GM23338 (cell line): ENCODE measurements around the gene SLC22A17. TPM values are rescaled to one million over a fixed set of nuclear protein-coding genes. Genes with fewer than 3 reads are reported as not detected.

Source experiments
- ATAC-seq: fragments of 200-7000 bp; cut with Tn5 transposase; 3 replicates; pipeline ENCODE4 v1.9.1; 2020
- DNase-seq: peaks from one replicate; pipeline ENCODE4 v3.0.0-alpha.2; 2015; ENCODE audit warnings: low spot score
- H2AFZ ChIP-seq: fragments of 200-600 bp; sonication (generic); 2 replicates; pipeline ENCODE4 v1.8.0; 2016; ENCODE audit warnings: antibody characterized with exemption, mild to moderate bottlenecking, moderate library complexity
- H3F3A ChIP-seq: fragments of 200-600 bp; sonication (generic); replicated peaks from 2 replicates; pipeline ENCODE4 v1.8.0; 2017; ENCODE audit warnings: antibody characterized with exemption, mixed run types, low read depth
- H3K27ac ChIP-seq: fragments of 200-600 bp; sonication (generic); 2 replicates; pipeline ENCODE4 v1.6.1; 2016; ENCODE audit warnings: low read depth
- H3K27me3 ChIP-seq: fragments of 200-600 bp; sonication (generic); 2 replicates; pipeline ENCODE4 v1.8.0; 2016; ENCODE audit warnings: mild to moderate bottlenecking, mixed run types, moderate library complexity; ENCODE audit not compliant: insufficient read depth
- H3K36me3 ChIP-seq: fragments of 200-600 bp; sonication (generic); 2 replicates; pipeline ENCODE4 v1.8.0; 2016; ENCODE audit warnings: mild to moderate bottlenecking; ENCODE audit not compliant: insufficient read depth
- H3K4me1 ChIP-seq: fragments of 200-600 bp; sonication (generic); 2 replicates; pipeline ENCODE4 v1.8.0; 2016; ENCODE audit warnings: mild to moderate bottlenecking, moderate library complexity; ENCODE audit not compliant: insufficient read depth
- H3K4me2 ChIP-seq: fragments of 200-600 bp; sonication (generic); 2 replicates; pipeline ENCODE4 v1.7.1; 2017; ENCODE audit warnings: mixed run types
- H3K4me3 ChIP-seq: fragments of 200-600 bp; sonication (generic); 2 replicates; pipeline ENCODE4 v1.6.1; 2016; ENCODE audit warnings: mixed run types
- H3K79me2 ChIP-seq: fragments of 200-600 bp; sonication (generic); replicated peaks from 2 replicates; pipeline ENCODE4 v1.8.0; 2017; ENCODE audit warnings: mild to moderate bottlenecking; ENCODE audit not compliant: insufficient read depth
- H3K9me2 ChIP-seq: fragments of 200-600 bp; sonication (generic); 2 replicates; pipeline ENCODE4 v1.8.0; 2017; ENCODE audit not compliant: insufficient read depth
- H4K20me1 ChIP-seq: fragments of 200-600 bp; sonication (generic); replicated peaks from 2 replicates; pipeline ENCODE4 v1.8.0; 2017; ENCODE audit warnings: mild to moderate bottlenecking; ENCODE audit not compliant: insufficient read depth
- H3K27ac Mint-ChIP-seq: 2 replicates; pipeline ENCODE4 v1.8.0; 2020; ENCODE audit warnings: inconsistent platforms, mild to moderate bottlenecking, moderate library complexity, mixed read lengths
- H3K27me3 Mint-ChIP-seq: 3 replicates; pipeline ENCODE4 v1.8.0; 2022; ENCODE audit warnings: low read depth, mild to moderate bottlenecking, moderate library complexity, mixed read lengths, inconsistent platforms; ENCODE audit not compliant: insufficient read depth, poor library complexity
- H3K36me3 Mint-ChIP-seq: 3 replicates; pipeline ENCODE4 v1.8.0; 2021; ENCODE audit warnings: low read depth, mild to moderate bottlenecking, inconsistent platforms, moderate library complexity, mixed read lengths
- H3K4me1 Mint-ChIP-seq: 3 replicates; pipeline ENCODE4 v1.8.0; 2020; ENCODE audit warnings: mild to moderate bottlenecking, inconsistent platforms, mixed read lengths
- H3K4me3 Mint-ChIP-seq: 3 replicates; pipeline ENCODE4 v1.8.0; 2021; ENCODE audit warnings: moderate library complexity, mild to moderate bottlenecking, inconsistent platforms, mixed read lengths
- H3K9me3 Mint-ChIP-seq: 3 replicates; pipeline ENCODE4 v1.8.0; 2020; ENCODE audit warnings: moderate library complexity, mild to moderate bottlenecking, inconsistent platforms, mixed read lengths
- CREB1 ChIP-seq: fragments of 250-450 bp; sonication (Bioruptor Pico); IDR thresholded peaks from 2 replicates; pipeline ENCODE4 v1.5.0; 2020; ENCODE audit warnings: low read depth, mild to moderate bottlenecking, moderate library complexity
- CTCF ChIP-seq, 2 experiments: fragments of 200-600 bp in 1 of 2; sonication (generic) in 1 of 2; conservative IDR thresholded peaks; 2 replicates each; pipeline versions ENCODE4 v1.5.1 to v1.6.1; 2016 to 2017; ENCODE audit warnings: antibody characterized with exemption in 2 of 2, low read depth in 2 of 2, mild to moderate bottlenecking in 2 of 2, moderate library complexity in 1 of 2
- ETS1 ChIP-seq: IDR thresholded peaks from 2 replicates; pipeline ENCODE4 v1.6.1; 2016; ENCODE audit warnings: antibody characterized with exemption
- EZH2phosphoT487 ChIP-seq: fragments of 200-600 bp; sonication (generic); IDR thresholded peaks from one replicate; pipeline ENCODE4 v1.8.1; 2018; ENCODE audit warnings: antibody characterized with exemption; ENCODE audit not compliant: unreplicated experiment
- JUNB ChIP-seq: IDR thresholded peaks from one replicate; pipeline ENCODE4 v1.6.1; 2016; ENCODE audit warnings: antibody characterized with exemption; ENCODE audit not compliant: unreplicated experiment
- NANOG ChIP-seq: IDR thresholded peaks from 2 replicates; pipeline ENCODE4 v1.6.1; 2016; ENCODE audit warnings: antibody characterized with exemption, borderline replicate concordance
- STAT1 ChIP-seq: IDR thresholded peaks from one replicate; pipeline ENCODE4 v1.6.1; 2016; ENCODE audit warnings: antibody characterized with exemption; ENCODE audit not compliant: unreplicated experiment
- ZNF114 ChIP-seq: fragments of 250-450 bp; sonication (Bioruptor Pico); IDR thresholded peaks from 2 replicates; pipeline ENCODE4 v1.5.0; 2020; ENCODE audit warnings: mild to moderate bottlenecking, moderate library complexity
- ZNF462 ChIP-seq: fragments of 250-450 bp; sonication (Bioruptor Pico); IDR thresholded peaks from 2 replicates; pipeline ENCODE4 v1.5.0; 2020; ENCODE audit warnings: mild to moderate bottlenecking, moderate library complexity
- polyA plus RNA-seq: library from polyadenylated mRNA; unstranded; fragments of >200 nt; fragmentation: Nextera tagmentation; extraction: Ambion mirVana; gene quantifications from 2 replicates; pipeline ENCODE4 v1.2.1, GENCODE V29; 2016
- total RNA-seq: library from RNA; depleted of rRNA; stranded (reverse); fragments of >200 nt; shearing (Covaris generic); gene quantifications from 2 replicates; pipeline ENCODE4 v1.2.3, GENCODE V29; 2014

SLC22A17 gene
- total and polyA plus RNA-seq, 2 experiments from 2014 or later = 28.6 to 56.6 TPM

- peaks cover 28% of the 10 kb centered on the region for H3K36me3 ChIP-seq
- peaks cover 10% of the 10 kb centered on the region for H3K4me1 ChIP-seq
- H3K9me2 ChIP-seq = peaks cover 7% of the 10 kb centered on the region; the same call in 1 of the 2 replicates
- H3K36me3 Mint-ChIP-seq = peaks cover 45% of the 10 kb centered on the region
- H3K4me3 Mint-ChIP-seq = peak overlapping the region; percentile 98
- H3K4me3 ChIP-seq = peak overlapping the region; percentile 99
- peaks cover 11% of the 10 kb centered on the region for H3K27me3 Mint-ChIP-seq
- peak overlapping the region; percentile 99 for H3K4me2 ChIP-seq
- no peak for ATAC-seq
- DNase-seq = no peak
- H3K4me1 Mint-ChIP-seq = peaks cover 26% of the 10 kb centered on the region
- H4K20me1 ChIP-seq = peaks cover 9% of the 10 kb centered on the region; the same call in 1 of the 2 replicates
- TF ChIP-seq ETS1 (no peak), STAT1 (no peak), EZH2phosphoT487 (no peak), NANOG (no peak), CREB1 (CRISPR knock-in tag) (no peak)
- peaks cover 21% of the 10 kb centered on the region for H3K79me2 ChIP-seq
- peak overlapping the region; percentile 98 for H3K27ac Mint-ChIP-seq
- no peaks in the 10 kb centered on the region for H3K9me3 Mint-ChIP-seq
- H3K27ac ChIP-seq = peak overlapping the region; percentile 93
- no peaks in the 10 kb centered on the region for H3K27me3 ChIP-seq
- no peak overlapping the region for H2AFZ ChIP-seq
- H3F3A ChIP-seq = peaks cover 43% of the 10 kb centered on the region
Observed at GRCh38 chr14:23322568-23323517, 29.8 kb downstream of the SLC22A17 start.

GRCh38 chr14:23321572-23322547, 30.8 kb downstream of the SLC22A17 start:
- H3K27ac Mint-ChIP-seq = peak overlapping the region; percentile 98
- peaks cover 9% of the 10 kb centered on the region; the same call in 1 of the 2 replicates for H4K20me1 ChIP-seq
- DNase-seq = peak; percentile 58
- peak overlapping the region; percentile 99 for H3K4me3 ChIP-seq
- peak; percentile 8 for ATAC-seq
- peaks cover 28% of the 10 kb centered on the region for H3K36me3 ChIP-seq
- H3K79me2 ChIP-seq = peaks cover 21% of the 10 kb centered on the region
- no peak overlapping the region for H2AFZ ChIP-seq
- H3K27ac ChIP-seq = peak overlapping the region; percentile 93
- H3K27me3 ChIP-seq = no peaks in the 10 kb centered on the region
- peaks cover 26% of the 10 kb centered on the region for H3K4me1 Mint-ChIP-seq
- H3K9me2 ChIP-seq = peaks cover 7% of the 10 kb centered on the region; the same call in 1 of the 2 replicates
- peaks cover 10% of the 10 kb centered on the region for H3K4me1 ChIP-seq
- peaks cover 36% of the 10 kb centered on the region for H3F3A ChIP-seq
- H3K27me3 Mint-ChIP-seq = peaks cover 11% of the 10 kb centered on the region
- peak overlapping the region; percentile 99 for H3K4me2 ChIP-seq
- H3K9me3 Mint-ChIP-seq = no peaks in the 10 kb centered on the region
- H3K36me3 Mint-ChIP-seq = peaks cover 45% of the 10 kb centered on the region
- peak overlapping the region; percentile 98 for H3K4me3 Mint-ChIP-seq
- no peak for TF ChIP-seq JUNB
- TF ChIP-seq ZNF462 (CRISPR knock-in tag) = no peak
- no peak for TF ChIP-seq CTCF (conservative IDR thresholded peaks at IDR 0.05; ENCODE audit: low read depth in 2 of 2)
- TF ChIP-seq NANOG = no peak
- no peak for TF ChIP-seq EZH2phosphoT487
- TF ChIP-seq ZNF114 = no peak
